ENCODE measurements around the gene METRN.

- TF ChIP-seq POLR2AphosphoS5 (IDR thresholded peaks at IDR 0.05; ENCODE audit: low read depth, low read length) (no peak), SIN3A (IDR thresholded peaks at IDR 0.05; ENCODE audit: borderline replicate concordance, insufficient read depth, low read length) (no peak), TAF1 (IDR thresholded peaks at IDR 0.05; ENCODE audit: borderline replicate concordance, insufficient read depth, low read length) (no peak)
Observed at GRCh38 chr16:700684-701584, 14.0 kb upstream of the METRN start.
